Coronary artery (tissue), 2 donors: ENCODE data around the gene LRRC8D.

Experiments
- DNase-seq: peaks from one replicate; pipeline ENCODE4 v3.0.0-alpha.2; 2017; ENCODE audit warnings: low spot score
- H3K27ac ChIP-seq, 2 donors: fragments of 200-600 bp; sonication (generic); one replicate each; pipeline ENCODE4 v1.5.1; 2016 to 2019
- H3K4me3 ChIP-seq: fragments of 200-600 bp; sonication (generic); 2 replicates; pipeline ENCODE4 v1.5.1; 2016; ENCODE audit warnings: mild to moderate bottlenecking, moderate library complexity
- CTCF ChIP-seq: fragments of 200-600 bp; sonication (generic); IDR thresholded peaks from one replicate; pipeline ENCODE4 v1.5.1; 2019; ENCODE audit warnings: antibody characterized with exemption

The LRRC8D gene

GRCh38 chr1:89887713-89888112 lies 66.9 kb downstream of the LRRC8D start:
- H3K4me3 ChIP-seq = no peak overlapping the region
- DNase-seq = no peak
- H3K27ac ChIP-seq = no peak overlapping the region
- TF ChIP-seq CTCF = no peak

GRCh38 chr1:89888480-89889322 lies 67.9 kb downstream of the LRRC8D start:
- H3K27ac ChIP-seq = no peak overlapping the region
- no peak overlapping the region for H3K4me3 ChIP-seq
- TF ChIP-seq CTCF = no peak
- DNase-seq = no peak

GRCh38 chr1:89889323-89889615 lies 68.4 kb downstream of the LRRC8D start:
- no peak for TF ChIP-seq CTCF
- no peak for DNase-seq
- Histone ChIP-seq H3K4me3 (no peak overlapping the region), H3K27ac (no peak overlapping the region)

- no peak for TF ChIP-seq CTCF
- no peak for DNase-seq
- Histone ChIP-seq H3K4me3 (no peak overlapping the region), H3K27ac (no peak overlapping the region)
These were observed 69.4 kb downstream of the LRRC8D start for GRCh38 chr1:89890085-89890752.

GRCh38 chr1:89892816-89893215 lies 72.0 kb downstream of the LRRC8D start:
- no peak for TF ChIP-seq CTCF
- DNase-seq = no peak
- Histone ChIP-seq H3K4me3 (no peak overlapping the region), H3K27ac (no peak overlapping the region)

GRCh38 chr1:89894210-89895201 lies 73.7 kb downstream of the LRRC8D start:
- Histone ChIP-seq H3K27ac (no peak overlapping the region), H3K4me3 (no peak overlapping the region)
- no peak for DNase-seq
- no peak for TF ChIP-seq CTCF
